ENCODE measurements around the gene ACIN1.
"Not testable (repeated sequence)": the region's sequence is repeated elsewhere in the genome, so short reads cannot be mapped to it uniquely, and the experiment has no call there.

ACIN1 gene

DNA sequence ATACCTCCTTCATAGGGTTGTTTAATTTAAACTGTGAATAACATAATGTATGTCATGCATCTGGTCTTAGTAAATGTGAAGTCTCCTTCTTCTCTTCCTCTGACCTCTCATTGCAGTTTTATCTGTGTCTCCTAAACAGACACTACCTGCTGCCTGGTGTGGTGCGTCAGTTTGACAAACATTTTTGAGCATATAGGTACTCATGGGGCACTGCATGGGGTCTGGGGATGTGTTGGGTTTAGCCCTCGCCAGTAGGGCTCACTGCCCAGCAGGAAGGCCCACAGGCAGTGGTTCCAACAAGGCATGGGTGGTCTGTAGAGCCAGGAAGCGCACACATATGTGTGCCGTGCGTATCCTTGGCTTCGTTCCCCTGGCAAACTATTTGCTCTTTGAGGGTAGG, 27.1 kb upstream of the ACIN1 start:
- DNase-seq, result no peak

GRCh38 chr14:23121361-23121771, 26.4 kb upstream of the ACIN1 start:
- DNase-seq, result peak in 2 of 14 donors; percentile 39 to 42

GRCh38 chr14:23120541-23121251, 25.8 kb upstream of the ACIN1 start:
- DNase-seq, result peak; percentile 15 to 85 (median 78)

DNA sequence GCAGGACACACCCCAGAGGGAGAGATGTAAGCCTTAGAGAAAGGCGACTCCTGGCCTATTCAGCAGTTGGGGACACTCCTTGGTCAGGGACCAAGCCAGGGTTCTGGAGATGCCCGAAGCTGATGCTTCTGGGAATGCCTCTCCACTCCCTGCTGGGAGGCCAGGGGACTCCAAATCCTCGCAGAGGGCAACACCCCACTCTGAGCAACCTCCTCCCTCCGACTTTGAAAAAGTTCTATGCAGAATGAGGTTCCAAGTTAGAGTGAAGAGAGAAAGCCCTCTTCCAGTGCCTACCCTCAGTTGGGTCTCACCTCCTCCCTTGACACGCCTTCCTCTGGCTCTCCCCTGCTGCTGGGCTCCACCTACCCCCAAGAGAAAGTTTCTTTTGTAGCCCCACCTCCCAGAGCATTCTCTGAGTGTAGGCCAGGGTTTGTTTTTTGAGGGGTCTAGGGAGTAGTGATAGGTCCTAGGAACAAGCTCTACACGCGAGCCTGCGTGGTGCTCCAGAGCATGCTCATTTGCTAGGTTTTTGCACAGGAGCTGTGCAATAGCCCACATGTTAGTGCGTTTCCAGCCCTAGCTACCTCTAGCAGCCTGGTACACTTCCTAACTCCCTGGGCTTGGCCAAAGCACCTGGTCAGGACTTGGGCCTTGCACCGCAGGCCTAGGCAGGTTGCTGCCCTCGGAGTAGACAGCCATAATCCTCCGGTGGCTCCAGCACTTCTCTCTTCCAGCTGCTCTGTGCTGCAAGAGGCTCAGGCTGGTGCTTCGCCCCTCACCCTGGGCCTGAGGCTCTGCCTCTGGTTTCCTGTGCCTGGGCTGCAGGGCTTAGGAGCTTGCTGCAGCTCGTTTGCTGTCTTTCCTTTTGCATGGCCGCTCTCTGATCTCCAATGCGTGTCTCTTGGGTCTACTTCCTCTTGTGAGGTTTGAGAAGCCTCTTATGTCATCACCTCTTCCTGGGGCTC, 24.7 kb upstream of the ACIN1 start:
- DNase-seq, result peak in 3 of 14 donors; percentile 9 to 25 (median 17)

- no peak for DNase-seq
Measured at GRCh38 chr14:23118506-23119362, 23.8 kb upstream of the ACIN1 start, which contains the start of gene CEBPE. Gene CEBPE (minus strand): TSS chr14:23119255. CDS start chr14:23119091, 164 bp downstream.

GRCh38 chr14:23117371-23118020, 22.6 kb upstream of the ACIN1 start:
- no peak for DNase-seq

GRCh38 chr14:23115918-23116317, 21.0 kb upstream of the ACIN1 start:
- DNase-seq, result no peak

GRCh38 chr14:23115039-23115731, 20.2 kb upstream of the ACIN1 start:
- no peak for DNase-seq

DNA sequence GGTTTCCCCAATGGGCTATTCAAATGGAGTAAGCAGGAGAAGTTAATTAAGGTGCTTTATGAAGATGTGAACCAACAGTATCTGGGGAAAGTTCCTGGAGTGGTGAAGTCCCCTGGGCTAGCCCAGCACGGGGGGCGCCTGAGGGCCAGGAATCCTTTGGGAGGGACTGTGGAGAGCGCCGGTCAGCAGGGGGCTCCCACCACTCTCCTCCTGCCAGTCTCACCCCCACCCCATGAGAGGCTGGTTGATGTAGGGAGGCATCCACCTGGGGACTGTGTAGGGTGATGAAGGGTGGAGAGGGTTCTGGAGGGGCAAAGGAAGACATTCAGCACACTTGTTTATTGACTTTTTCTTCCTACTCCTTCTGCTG, 19.7 kb upstream of the ACIN1 start:
- no peak for DNase-seq

DNA sequence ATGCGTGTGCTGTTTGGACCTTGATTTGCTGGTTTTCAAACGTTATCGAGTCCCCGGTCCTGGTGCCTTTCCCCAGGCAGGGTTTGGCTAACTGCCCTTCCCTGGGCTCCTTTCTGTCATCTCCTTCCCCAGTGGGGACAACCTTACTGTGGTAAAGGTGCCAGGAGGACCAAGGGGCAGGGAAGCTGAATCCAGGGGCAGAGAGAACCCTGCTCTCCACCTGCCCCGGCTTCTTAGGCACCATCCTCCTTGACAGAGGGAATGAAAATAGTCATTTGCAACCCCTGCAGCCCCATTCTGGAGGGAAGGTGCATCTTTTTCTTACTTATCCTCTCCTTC, 19.2 kb upstream of the ACIN1 start:
- no peak for DNase-seq

GRCh38 chr14:23113431-23114119, 18.6 kb upstream of the ACIN1 start:
- DNase-seq, result no peak

- no peak for DNase-seq
Measured at GRCh38 chr14:23112359-23113178, 17.6 kb upstream of the ACIN1 start.

- DNase-seq, result no peak
Measured at GRCh38 chr14:23110579-23111365, 15.8 kb upstream of the ACIN1 start.

- DNase-seq, result no peak
Measured at GRCh38 chr14:23109769-23110168, 14.8 kb upstream of the ACIN1 start.

DNA sequence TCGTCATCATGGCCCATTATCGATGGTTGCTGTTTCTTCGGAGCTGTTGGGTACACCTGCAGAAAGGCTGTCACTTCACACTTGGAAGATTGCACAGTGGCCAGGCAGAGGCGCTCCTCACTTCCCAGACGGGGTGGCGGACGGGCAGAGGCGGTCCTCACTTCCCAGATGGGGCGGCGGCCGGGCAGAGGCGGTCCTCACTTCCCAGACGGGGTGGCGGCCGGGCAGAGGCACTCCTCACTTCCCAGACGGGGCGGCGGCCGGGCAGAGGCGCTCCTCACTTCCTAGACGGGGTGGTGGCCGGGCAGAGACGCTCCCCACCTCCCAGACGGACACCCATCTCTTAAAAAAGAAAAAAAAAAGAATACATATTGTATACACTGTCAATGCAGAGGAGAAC, 13.2 kb upstream of the ACIN1 start:
- DNase-seq, result not testable (repeated sequence)

GRCh38 chr14:23107620-23108019, 12.7 kb upstream of the ACIN1 start:
- DNase-seq, result not testable (repeated sequence)

DNA sequence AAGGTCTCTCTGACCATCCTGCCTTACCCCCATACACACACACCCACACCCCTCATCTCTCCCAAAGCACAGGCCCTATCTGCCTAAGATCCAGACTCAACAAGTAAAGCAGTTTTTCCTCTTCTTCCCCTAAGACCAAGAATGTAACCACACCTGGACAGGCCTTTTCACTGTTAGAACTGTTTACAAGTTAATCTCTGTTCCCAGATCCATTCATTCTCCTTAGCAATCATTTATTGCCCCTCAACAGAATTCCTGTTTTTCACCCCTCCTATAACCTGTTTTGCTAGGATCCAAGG, 11.8 kb upstream of the ACIN1 start:
- DNase-seq, result no peak

DNA sequence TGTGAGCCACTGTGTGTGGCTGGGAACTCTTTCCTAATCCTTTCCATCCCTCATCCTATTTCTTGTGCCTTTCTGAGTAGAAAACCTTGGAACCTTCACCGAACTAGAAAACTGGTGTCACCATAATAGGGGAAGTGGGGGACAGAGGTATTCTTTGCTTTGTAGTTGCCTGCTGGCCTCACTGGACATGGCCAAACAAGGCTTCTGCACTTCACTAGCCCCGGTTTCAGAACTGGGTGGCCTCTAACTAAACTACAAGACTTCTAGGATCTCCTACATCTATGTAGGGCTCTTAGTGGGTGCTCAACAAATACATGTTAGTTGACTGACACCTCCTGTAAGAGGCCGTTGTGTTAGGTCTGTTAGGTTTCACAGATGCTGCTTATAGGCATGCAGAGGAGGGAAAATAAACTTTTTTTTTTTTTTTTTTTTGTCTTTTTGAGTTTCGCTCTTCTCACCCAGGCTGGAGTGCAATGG, 10.4 kb upstream of the ACIN1 start:
- DNase-seq, result no peak
